GM18526 (cell line): Measurements from ENCODE around the gene RDH8.

Source experiments
- POLR2A ChIP-seq: IDR thresholded peaks from 3 replicates; pipeline ENCODE4 v1.6.1; 2011; ENCODE audit not compliant: insufficient read length; ENCODE audit errors: extremely low read depth

Gene RDH8

GRCh38 chr19:10013316-10013715, at the start of gene RDH8:
RDH8 (plus strand) TSS chr19:10013483; CDS start chr19:10013498, 15 bp downstream.
- no peak for TF ChIP-seq POLR2A

GRCh38 chr19:9966024-9966423, 47.3 kb upstream of the RDH8 start:
- TF ChIP-seq POLR2A, result no peak

- TF ChIP-seq POLR2A, result no peak
These were observed 46.8 kb upstream of the RDH8 start for GRCh38 chr19:9966448-9966847.

GRCh38 chr19:9967326-9967725, 46.0 kb upstream of the RDH8 start:
- no peak for TF ChIP-seq POLR2A

- TF ChIP-seq POLR2A, result no peak
These were observed 44.2 kb upstream of the RDH8 start for GRCh38 chr19:9968820-9969687.

GRCh38 chr19:9969688-9969975, 43.7 kb upstream of the RDH8 start:
- TF ChIP-seq POLR2A, result no peak

- TF ChIP-seq POLR2A, result no peak
These were observed 42.8 kb upstream of the RDH8 start for GRCh38 chr19:9970481-9970880.

GRCh38 chr19:9971166-9971897, 42.0 kb upstream of the RDH8 start:
- no peak for TF ChIP-seq POLR2A

- TF ChIP-seq POLR2A, result no peak
These were observed 41.2 kb upstream of the RDH8 start for GRCh38 chr19:9972103-9972502.

- TF ChIP-seq POLR2A, result no peak
These were observed 31.6 kb upstream of the RDH8 start for GRCh38 chr19:9981406-9982260.

- no peak for TF ChIP-seq POLR2A
These were observed 26.4 kb upstream of the RDH8 start for GRCh38 chr19:9986787-9987281.

GRCh38 chr19:9989504-9989903, 23.8 kb upstream of the RDH8 start:
- TF ChIP-seq POLR2A, result no peak

- no peak for TF ChIP-seq POLR2A
These were observed 21.7 kb upstream of the RDH8 start for GRCh38 chr19:9991425-9992191.

- TF ChIP-seq POLR2A, result no peak
These were observed 18.2 kb upstream of the RDH8 start for GRCh38 chr19:9995084-9995483.

GRCh38 chr19:9995999-9996398, 17.3 kb upstream of the RDH8 start:
- TF ChIP-seq POLR2A, result no peak

GRCh38 chr19:9996541-9996940, 16.7 kb upstream of the RDH8 start:
- no peak for TF ChIP-seq POLR2A
